Measurements from ENCODE around the gene AKT1.

Gene AKT1

DNA sequence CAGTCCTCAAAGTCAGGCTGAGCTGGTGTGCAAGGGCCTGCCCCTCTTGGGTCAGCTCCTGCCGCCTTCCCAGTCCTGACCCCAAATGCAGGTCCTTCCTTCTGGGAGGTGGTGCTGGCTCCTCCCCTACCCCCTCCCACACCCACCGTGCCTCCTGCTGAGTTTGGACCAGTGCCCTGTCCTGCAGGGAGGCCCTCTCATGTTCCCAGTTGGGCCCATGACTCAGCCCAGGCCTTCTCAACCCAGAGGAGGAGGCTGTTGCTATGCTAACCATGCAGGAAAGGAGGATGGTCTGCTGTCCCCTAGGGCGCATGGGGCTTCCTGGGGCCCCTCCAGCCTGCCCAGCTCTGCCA, 9.8 kb upstream of the AKT1 start:
- TF ChIP-seq, protein P1, sequence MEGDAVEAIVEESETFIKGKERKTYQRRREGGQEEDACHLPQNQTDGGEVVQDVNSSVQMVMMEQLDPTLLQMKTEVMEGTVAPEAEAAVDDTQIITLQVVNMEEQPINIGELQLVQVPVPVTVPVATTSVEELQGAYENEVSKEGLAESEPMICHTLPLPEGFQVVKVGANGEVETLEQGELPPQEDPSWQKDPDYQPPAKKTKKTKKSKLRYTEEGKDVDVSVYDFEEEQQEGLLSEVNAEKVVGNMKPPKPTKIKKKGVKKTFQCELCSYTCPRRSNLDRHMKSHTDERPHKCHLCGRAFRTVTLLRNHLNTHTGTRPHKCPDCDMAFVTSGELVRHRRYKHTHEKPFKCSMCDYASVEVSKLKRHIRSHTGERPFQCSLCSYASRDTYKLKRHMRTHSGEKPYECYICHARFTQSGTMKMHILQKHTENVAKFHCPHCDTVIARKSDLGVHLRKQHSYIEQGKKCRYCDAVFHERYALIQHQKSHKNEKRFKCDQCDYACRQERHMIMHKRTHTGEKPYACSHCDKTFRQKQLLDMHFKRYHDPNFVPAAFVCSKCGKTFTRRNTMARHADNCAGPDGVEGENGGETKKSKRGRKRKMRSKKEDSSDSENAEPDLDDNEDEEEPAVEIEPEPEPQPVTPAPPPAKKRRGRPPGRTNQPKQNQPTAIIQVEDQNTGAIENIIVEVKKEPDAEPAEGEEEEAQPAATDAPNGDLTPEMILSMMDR (IDR thresholded peaks at IDR 0.05; ENCODE audit: insufficient read depth, low read depth, low read length, missing control alignments) = no peak
- H3K4me3 ChIP-seq (ENCODE audit: low read depth, low read length) = no peak overlapping the region
- DNase-seq (ENCODE audit: low read depth) = no peak

DNA sequence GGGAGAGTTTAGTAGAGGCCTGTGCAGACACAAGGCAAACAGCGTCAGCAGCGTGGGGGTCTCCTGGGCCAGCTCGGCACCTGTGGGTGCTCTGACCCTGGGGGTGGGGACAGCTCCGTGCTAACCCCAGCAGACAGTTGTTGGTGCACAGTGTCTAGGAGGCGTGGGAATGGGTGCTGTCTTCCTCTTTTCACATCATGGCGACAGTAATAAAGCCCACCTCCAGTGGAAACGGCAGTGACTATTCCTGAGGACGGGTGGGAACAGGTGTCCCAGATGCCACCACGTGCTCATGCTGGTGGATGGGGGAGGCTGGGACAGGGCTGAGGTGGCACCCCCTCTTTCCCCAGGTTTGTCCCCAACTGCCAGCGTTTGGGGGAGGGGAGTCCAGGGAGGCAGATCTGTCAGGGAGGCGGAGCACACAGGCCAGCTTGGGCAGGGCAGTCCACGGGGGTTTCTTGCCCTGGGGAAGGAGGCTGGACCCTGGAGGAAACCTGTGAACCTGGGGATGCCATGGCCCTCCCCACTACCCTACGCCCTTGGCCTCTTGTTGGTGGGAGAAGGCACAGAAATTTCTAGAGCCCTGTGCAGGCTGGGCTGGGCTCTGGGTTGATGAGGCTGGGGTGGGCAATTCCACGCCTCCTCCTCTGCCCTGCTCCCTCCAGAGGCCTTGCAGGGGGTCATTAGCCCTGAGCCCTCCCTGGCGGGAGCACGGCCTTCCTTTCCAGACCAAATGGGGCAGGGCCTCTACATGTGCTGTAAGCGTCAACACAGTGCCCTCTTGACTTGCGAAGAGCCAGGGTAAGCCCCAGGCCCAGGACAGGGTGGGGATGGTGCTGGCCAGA, 9.2 kb upstream of the AKT1 start:
- H3K4me3 ChIP-seq (ENCODE audit: low read depth, low read length) = no peak overlapping the region
- no peak for DNase-seq (ENCODE audit: low read depth)
- TF ChIP-seq, protein P1 (IDR thresholded peaks at IDR 0.05; ENCODE audit: insufficient read depth, low read depth, low read length, missing control alignments) = no peak

DNA sequence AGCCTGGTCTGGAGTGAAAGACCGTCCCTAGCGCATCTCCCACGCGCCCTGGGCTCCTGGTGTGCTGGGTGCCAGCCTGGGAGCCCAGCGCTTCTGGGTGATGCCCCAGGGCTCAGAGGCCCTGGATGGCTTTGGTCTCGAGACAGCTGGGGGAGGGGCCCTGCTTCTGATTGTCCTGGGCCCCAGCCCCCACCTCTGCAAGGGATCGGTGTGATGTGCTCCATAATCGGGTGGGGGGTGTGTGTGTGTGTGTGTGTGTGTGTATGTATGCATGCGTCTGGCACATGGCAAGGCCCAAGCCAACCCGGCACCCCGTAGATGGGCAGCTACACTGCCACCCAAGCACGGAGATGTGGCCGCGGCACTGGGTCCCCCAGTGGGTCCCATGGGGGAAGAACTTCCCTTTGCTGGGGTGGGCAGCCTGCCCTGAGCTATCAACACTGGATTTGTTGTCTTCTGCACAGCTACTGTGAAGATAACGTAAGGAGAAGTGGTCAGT, 8.4 kb upstream of the AKT1 start:
- DNase-seq (ENCODE audit: low read depth) = no peak
- TF ChIP-seq, protein P1 (IDR thresholded peaks at IDR 0.05; ENCODE audit: insufficient read depth, low read depth, low read length, missing control alignments) = no peak

DNA sequence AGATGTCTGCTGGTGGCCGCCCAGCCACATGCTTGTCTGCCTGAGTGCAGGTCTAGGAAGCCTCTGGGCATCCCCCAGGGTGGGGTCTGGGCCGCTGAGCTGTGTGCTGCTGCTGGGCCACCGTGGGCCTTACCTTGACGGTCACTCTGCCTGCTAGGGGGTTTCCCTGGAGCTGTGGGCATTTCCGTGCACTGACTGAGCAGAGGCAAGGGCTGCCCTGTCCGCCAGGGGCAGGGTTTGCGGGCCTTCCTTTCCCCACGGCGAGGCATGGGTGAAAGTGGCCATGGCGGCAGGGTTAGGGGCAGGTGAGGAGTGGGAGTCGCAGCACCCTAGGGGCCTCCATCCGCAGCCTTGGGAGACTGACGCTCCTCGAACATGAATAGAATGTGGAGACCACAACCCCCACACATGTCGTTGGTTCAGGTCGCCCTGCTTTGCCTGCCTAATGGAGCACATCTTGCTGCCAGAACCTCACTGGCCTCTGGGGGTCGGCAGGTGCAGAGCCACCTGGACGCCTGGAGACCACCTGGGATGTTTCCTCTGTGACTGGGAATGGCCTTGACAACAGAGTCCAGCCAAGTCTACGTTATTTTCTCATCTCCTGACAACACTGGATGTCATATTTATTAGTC, 7.8 kb upstream of the AKT1 start:
- H3K4me3 ChIP-seq (ENCODE audit: low read depth, low read length) = no peak overlapping the region
- TF ChIP-seq, protein P1 (IDR thresholded peaks at IDR 0.05; ENCODE audit: insufficient read depth, low read depth, low read length, missing control alignments) = no peak
- DNase-seq (ENCODE audit: low read depth) = no peak

More for the DNA sequence above, 8.4 kb upstream of the AKT1 start:
- H3K4me3 ChIP-seq (ENCODE audit: low read depth, low read length) = no peak overlapping the region

DNA sequence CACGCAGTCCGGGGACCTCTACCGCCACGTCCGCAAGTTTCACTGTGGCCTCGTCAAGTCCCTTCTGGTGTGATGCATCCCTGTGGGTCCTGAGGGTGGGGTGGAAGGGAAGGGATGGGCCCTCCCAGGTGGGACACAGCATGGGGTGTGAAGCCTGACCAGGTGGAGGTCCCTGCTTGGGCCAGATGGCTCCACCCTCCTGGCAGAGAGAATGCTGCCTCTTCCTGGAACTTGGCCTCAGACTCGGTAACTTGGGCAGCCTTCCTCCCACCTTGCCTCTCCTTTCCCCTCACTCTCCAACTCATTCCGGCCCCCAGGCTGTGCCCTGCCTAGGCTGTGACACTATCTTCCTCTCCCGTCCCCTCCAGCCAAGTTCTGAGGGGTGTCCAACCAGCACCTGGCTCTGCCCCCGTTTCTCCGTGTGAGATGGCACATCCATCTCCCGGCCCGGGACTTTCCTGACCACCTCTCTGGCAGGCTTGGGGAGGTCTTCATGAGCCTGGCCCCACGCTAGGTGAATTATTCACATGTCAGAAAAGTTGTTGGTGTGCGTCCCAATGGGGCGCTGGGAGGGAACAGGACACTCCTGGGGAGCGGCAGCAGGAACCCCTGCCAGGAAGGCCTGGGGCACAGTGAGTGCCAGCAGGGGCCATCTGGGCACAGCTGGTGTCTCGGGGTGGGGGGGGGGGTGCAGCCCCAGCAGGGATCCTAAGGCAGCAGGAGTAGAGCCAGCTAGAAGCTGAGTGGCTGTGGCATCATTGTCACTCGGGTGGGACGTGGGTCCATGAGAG, 7.0 kb upstream of the AKT1 start:
- DNase-seq (ENCODE audit: low read depth) = no peak
- TF ChIP-seq, protein P1 (IDR thresholded peaks at IDR 0.05; ENCODE audit: insufficient read depth, low read depth, low read length, missing control alignments) = no peak
- H3K4me3 ChIP-seq (ENCODE audit: low read depth, low read length) = no peak overlapping the region

DNA sequence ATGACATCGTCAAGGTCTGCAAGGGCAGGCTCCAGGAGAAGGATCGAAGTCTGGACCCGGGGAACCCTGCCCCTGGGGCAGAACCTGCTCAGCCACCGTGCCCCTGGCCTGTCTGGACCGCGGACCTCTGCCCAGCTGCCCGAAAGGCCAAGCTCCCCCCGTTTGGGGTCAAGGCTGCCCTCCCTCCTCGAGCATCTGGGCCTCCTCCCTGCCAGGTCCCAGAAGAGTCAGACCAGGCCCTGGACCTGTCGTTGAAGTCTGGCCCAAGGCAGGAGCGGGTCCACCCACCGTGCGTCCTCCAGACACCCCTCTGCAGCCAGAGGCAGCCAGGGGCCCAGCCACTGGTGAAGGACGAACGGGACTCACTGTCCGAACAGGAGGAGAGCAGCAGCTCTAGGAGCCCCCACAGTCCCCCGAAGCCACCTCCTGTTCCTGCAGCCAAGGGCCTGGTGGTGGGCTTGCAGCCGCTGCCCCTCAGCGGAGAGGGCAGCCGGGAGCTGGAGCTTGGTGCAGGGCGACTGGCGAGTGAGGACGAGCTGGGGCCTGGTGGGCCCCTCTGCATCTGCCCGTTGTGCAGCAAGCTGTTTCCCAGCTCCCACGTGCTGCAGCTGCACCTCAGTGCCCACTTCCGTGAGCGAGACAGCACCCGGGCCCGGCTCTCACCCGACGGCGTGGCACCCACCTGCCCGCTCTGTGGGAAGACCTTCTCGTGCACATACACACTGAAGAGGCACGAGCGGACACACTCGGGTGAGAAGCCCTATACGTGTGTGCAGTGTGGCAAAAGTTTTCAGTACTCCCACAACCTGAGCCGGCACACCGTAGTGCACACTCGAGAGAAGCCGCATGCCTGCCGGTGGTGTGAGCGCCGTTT, 6.2 kb upstream of the AKT1 start:
- TF ChIP-seq, protein P1 (IDR thresholded peaks at IDR 0.05; ENCODE audit: insufficient read depth, low read depth, low read length, missing control alignments) = no peak
- no peak for DNase-seq (ENCODE audit: low read depth)
- H3K4me3 ChIP-seq (ENCODE audit: low read depth, low read length) = peak overlapping the region; percentile 62
